Tibial nerve (tissue), 3 donors: Measurements from ENCODE around the gene AP1B1.

Experiments
- CTCF ChIP-seq, 5 experiments: fragments of 200-600 bp in 3 of 5; fragments of 450-650 bp in 2 of 5; sonication (generic) in 3 of 5; IDR thresholded peaks; one replicate each; pipeline ENCODE4 v1.5.1; 2016 to 2019; ENCODE audit warnings: antibody characterized with exemption in 5 of 5, mild to moderate bottlenecking in 3 of 5, moderate library complexity in 2 of 5
- POLR2A ChIP-seq, 2 donors: fragments of 450-650 bp; IDR thresholded peaks; one replicate each; pipeline ENCODE4 v1.6.1; 2017; ENCODE audit warnings: antibody characterized with exemption in 2 of 2, mild to moderate bottlenecking in 2 of 2, moderate library complexity in 2 of 2

GRCh38 chr22:29348956-29349355 is 39.4 kb downstream of the AP1B1 start:
- TF ChIP-seq CTCF (IDR thresholded peaks at IDR 0.05) (no peak), POLR2A (IDR thresholded peaks at IDR 0.05) (no peak)
